Peyer's patch (tissue), 4 donors: ENCODE results near the gene NES.

Experiments
- CTCF ChIP-seq, 6 experiments: fragments of 450-650 bp in 4 of 6; fragments of 200-600 bp in 2 of 6; sonication (generic) in 1 of 6; IDR thresholded peaks; one replicate each; pipeline ENCODE4 v1.5.1; 2017 to 2019; ENCODE audit warnings: antibody characterized with exemption in 6 of 6, mild to moderate bottlenecking in 3 of 6, moderate library complexity in 1 of 6
- POLR2A ChIP-seq, 2 donors: fragments of 450-650 bp; IDR thresholded peaks; one replicate each; pipeline ENCODE4 v1.5.1; 2017; ENCODE audit warnings: antibody characterized with exemption in 2 of 2, mild to moderate bottlenecking in 2 of 2, moderate library complexity in 2 of 2

- TF ChIP-seq CTCF (IDR thresholded peaks at IDR 0.05) (no peak), POLR2A (IDR thresholded peaks at IDR 0.05) (no peak)
Observed at GRCh38 chr1:156704930-156705320, 27.7 kb upstream of the NES start.
